Stimulated activated CD4-positive, alpha-beta T cell treated with anti-CD3 and anti-CD28 coated beads, Interleukin-15, amount 100 ng/mL, for 1 hour (primary cell): ENCODE measurements around the gene ZBTB20.

ENCODE experiments used
- DNase-seq, 2 donors: peaks; one replicate each; pipeline ENCODE4 v3.0.0-alpha.2; 2020; ENCODE audit warnings: low read depth in 1 of 2, low spot score in 1 of 2

Gene ZBTB20

GRCh38 chr3:115022199-115022598 is 124.9 kb downstream of the ZBTB20 start:
- no peak for DNase-seq

GRCh38 chr3:115021061-115021460 is 126.0 kb downstream of the ZBTB20 start:
- no peak for DNase-seq

GRCh38 chr3:115019900-115020299 is 127.2 kb downstream of the ZBTB20 start:
- no peak for DNase-seq

- no peak for DNase-seq
These were observed 128.4 kb downstream of the ZBTB20 start for GRCh38 chr3:115018694-115019093.

GRCh38 chr3:115007966-115008365 is 139.1 kb downstream of the ZBTB20 start:
- no peak for DNase-seq

GRCh38 chr3:115004201-115005140 is 142.6 kb downstream of the ZBTB20 start:
- DNase-seq = no peak

GRCh38 chr3:114998971-114999579 is 148.0 kb downstream of the ZBTB20 start:
- DNase-seq = no peak

- DNase-seq = no peak
These were observed 152.3 kb downstream of the ZBTB20 start for GRCh38 chr3:114994554-114995341.

GRCh38 chr3:114985776-114986175 is 161.3 kb downstream of the ZBTB20 start:
- DNase-seq = no peak

- no peak for DNase-seq
These were observed 163.8 kb downstream of the ZBTB20 start for GRCh38 chr3:114983248-114983647.

- no peak for DNase-seq
These were observed 172.7 kb downstream of the ZBTB20 start for GRCh38 chr3:114974387-114974786.

- no peak for DNase-seq
These were observed 173.6 kb downstream of the ZBTB20 start for GRCh38 chr3:114973536-114973935.

GRCh38 chr3:114967168-114967567 is 179.9 kb downstream of the ZBTB20 start:
- no peak for DNase-seq

- no peak for DNase-seq
These were observed 184.9 kb downstream of the ZBTB20 start for GRCh38 chr3:114962189-114962588.

- no peak for DNase-seq
These were observed 188.2 kb downstream of the ZBTB20 start for GRCh38 chr3:114958930-114959329.

GRCh38 chr3:114953800-114954199 is 193.3 kb downstream of the ZBTB20 start:
- DNase-seq = no peak

- no peak for DNase-seq
These were observed 193.8 kb downstream of the ZBTB20 start for GRCh38 chr3:114953215-114953799.

GRCh38 chr3:114942773-114943172 is 204.3 kb downstream of the ZBTB20 start:
- no peak for DNase-seq

- no peak for DNase-seq
These were observed 205.3 kb downstream of the ZBTB20 start for GRCh38 chr3:114941626-114942309.

GRCh38 chr3:114939920-114940319 is 207.2 kb downstream of the ZBTB20 start:
- DNase-seq = no peak

- DNase-seq = no peak
These were observed 213.7 kb downstream of the ZBTB20 start for GRCh38 chr3:114933407-114933806.
